ENCODE results near the gene TLE5. TPM values are rescaled to one million over a fixed set of nuclear protein-coding genes. Genes with fewer than 3 reads are reported as not detected.

Gene TLE5
- polyA plus RNA-seq, 2 of the 4 experiments (the other 2 are of a cell fraction), result 171 to 216 TPM

GRCh38 chr19:3096267-3096901 is 34.1 kb upstream of the TLE5 start:
- ATAC-seq (no peak), FAIRE-seq (no peak), DNase-seq (ENCODE audit: low read depth in 1 of 2, low spot score in 1 of 2) (no peak)
- WGBS (ENCODE audit: missing lambda C conversion rate), result 86% methylated on average over 21 of the region's 25 CpGs
- POLR2A ChIA-PET, result no interaction called here
- CTCF ChIA-PET, result interaction anchor here (1.4 to 3.0 kb wide), 5 partner anchors 8 to 145 kb away, joined by 6 to 15 read pairs (median 9); no protein-coding TSS in a partner anchor
- Histone ChIP-seq H3K4me2 (peak overlapping the region; percentile 96), H3K4me3 (no peak overlapping the region), H3K9me3 (no peaks in the 10 kb centered on the region), H3K4me1 (peaks cover 10% of the 10 kb centered on the region; the same call in 2 of the 3 replicates), H3K27ac (no peak overlapping the region; a peak in 1 of 6 replicates)
- TF ChIP-seq HOXA7 (CRISPR knock-in tag; IDR thresholded peaks at IDR 0.05), result no peak
- no peak for TF ChIP-seq RAD21 (conservative IDR thresholded peaks at IDR 0.05 in 1 of 2, IDR thresholded peaks at IDR 0.05 in 1 of 2)
- TF ChIP-seq CBX8 (IDR thresholded peaks at IDR 0.05), result no peak
- no peak for TF ChIP-seq NFE2L2 (conservative IDR thresholded peaks at IDR 0.05; ENCODE audit: low read length)
- TF ChIP-seq CTCF (IDR thresholded peaks at IDR 0.05), result no peak
- no peak for TF ChIP-seq NR3C1 (IDR thresholded peaks at IDR 0.05)
- no peak for TF ChIP-seq RFX5 (IDR thresholded peaks at IDR 0.05)
- no peak for TF ChIP-seq USF2 (IDR thresholded peaks at IDR 0.05)
- TF ChIP-seq REST (IDR thresholded peaks at IDR 0.05), result no peak
- no peak for TF ChIP-seq KDM5A (IDR thresholded peaks at IDR 0.05)

- POLR2A ChIA-PET, result interaction anchor here (0.5 kb wide), 1 partner anchor 259 kb away, joined by 3 read pairs; no protein-coding TSS in a partner anchor
Observed at GRCh38 chr19:3095441-3096191, 33.3 kb upstream of the TLE5 start.

More at GRCh38 chr19:3095441-3096191, 33.3 kb upstream of the TLE5 start:
- FAIRE-seq, result no peak
- no peak for TF ChIP-seq JUNB (IDR thresholded peaks at IDR 0.05)
- no peak for TF ChIP-seq GATA3 (IDR thresholded peaks at IDR 0.05; ENCODE audit: borderline replicate concordance)
- no peak for TF ChIP-seq POLR2A (IDR thresholded peaks at IDR 0.05; ENCODE audit: low read length)
- TF ChIP-seq MAZ (IDR thresholded peaks at IDR 0.05; ENCODE audit: borderline replicate concordance, low read depth, low read length), result no peak
- no peak for TF ChIP-seq KDM1A (IDR thresholded peaks at IDR 0.05; ENCODE audit: low read depth)
- Histone ChIP-seq H3K9me3 (no peaks in the 10 kb centered on the region), H3K4me1 (peaks cover 10% of the 10 kb centered on the region; the same call in 2 of the 3 replicates), H3K27ac (peak overlapping the region; percentile 82 to 90; a peak in 5 of 6 replicates), H3K4me3 (peak overlapping the region; percentile 94), H3K4me2 (peak overlapping the region; percentile 96)
- CTCF ChIA-PET, result interaction anchor here (2.1 to 3.0 kb wide), 3 partner anchors 9 to 145 kb away, joined by 6 to 15 read pairs (median 9); no protein-coding TSS in a partner anchor
- no peak for DNase-seq (ENCODE audit: low read depth in 1 of 2, low spot score in 1 of 2)
- WGBS (ENCODE audit: missing lambda C conversion rate), result 72% methylated on average over 13 of the region's 31 CpGs
- ATAC-seq, result peak in 1 of 2 experiments; percentile 16; a peak in 2 of 6 replicates
